Upper lobe of right lung (tissue), 1 donor: ENCODE data around the gene XPO1. TPM values are rescaled to one million over a fixed set of nuclear protein-coding genes. Genes with fewer than 3 reads are reported as not detected.
"Not testable (repeated sequence)": the region's sequence is repeated elsewhere in the genome, so short reads cannot be mapped to it uniquely, and the experiment has no call there.

Experiments used
- ATAC-seq: fragments of 200-7000 bp; cut with Tn5 transposase; one replicate; pipeline ENCODE4 v1.9.1; 2020; ENCODE audit warnings: mild to moderate bottlenecking, moderate library complexity
- DNase-seq: peaks from one replicate; pipeline ENCODE4 v3.0.0-alpha.2; 2020
- H3K27ac ChIP-seq: fragments of 200-600 bp; one replicate; pipeline ENCODE4 v1.8.0; 2022
- H3K27me3 ChIP-seq: fragments of 200-600 bp; one replicate; pipeline ENCODE4 v1.8.0; 2022; ENCODE audit warnings: mild to moderate bottlenecking
- H3K36me3 ChIP-seq: fragments of 200-600 bp; one replicate; pipeline ENCODE4 v1.8.0; 2022
- H3K4me1 ChIP-seq: fragments of 200-600 bp; one replicate; pipeline ENCODE4 v1.8.0; 2022
- H3K4me3 ChIP-seq: fragments of 200-600 bp; one replicate; pipeline ENCODE4 v1.8.0; 2022; ENCODE audit warnings: mild to moderate bottlenecking
- H3K9me3 ChIP-seq: fragments of 200-600 bp; one replicate; pipeline ENCODE4 v1.8.0; 2022
- CTCF ChIP-seq: fragments of 200-600 bp; IDR thresholded peaks from one replicate; pipeline ENCODE4 v1.8.0; 2022; ENCODE audit warnings: antibody characterized with exemption
- intact Hi-C: fragments of 100-400 bp; cut with DNase I; formaldehyde crosslinking; loops from one replicate; pipeline ENCODE4 v1.11.0; 2022
- total RNA-seq: library from RNA; stranded (reverse); fragmentation: NEBNext Ultra II Directional; extraction: Animal tissue kit (Norgen Biotek cat#: 25700); gene quantifications from one replicate; pipeline ENCODE4 v1.2.1, GENCODE V29; 2021
- donor health status: DM: no; HTN: yes; CAD: no; lungs with severe emphysema.

The XPO1 gene
- total RNA-seq, 1 donor from 2014 or later = 98.9 TPM

GRCh38 chr2:61471905-61472805 is 66.0 kb downstream of the XPO1 start:
- Histone ChIP-seq H3K27ac (peak overlapping the region; percentile 99), H3K4me3 (peak overlapping the region; percentile 90), H3K9me3 (no peaks in the 10 kb centered on the region), H3K4me1 (peaks cover 21% of the 10 kb centered on the region), H3K36me3 (peaks cover under 1% of the 10 kb centered on the region), H3K27me3 (no peaks in the 10 kb centered on the region)
- TF ChIP-seq CTCF = no peak
- ATAC-seq (no peak), DNase-seq (no peak)
- intact Hi-C loops = no loop called here

- intact Hi-C loops = no loop called here
- no peaks in the 10 kb centered on the region for H3K27me3 ChIP-seq
Observed at GRCh38 chr2:61470965-61471904, 66.9 kb downstream of the XPO1 start, which contains the start of gene USP34. Gene USP34 (minus strand): TSS chr2:61471087. CDS start chr2:61470692, 395 bp downstream.

GRCh38 chr2:61470122-61470951 is 67.8 kb downstream of the XPO1 start:
- intact Hi-C loops = no loop called here
- TF ChIP-seq CTCF = no peak
- ATAC-seq = peak; percentile 77
- no peaks in the 10 kb centered on the region for H3K27me3 ChIP-seq
- H3K4me1 ChIP-seq = peaks cover 33% of the 10 kb centered on the region
- H3K4me3 ChIP-seq = peak overlapping the region; percentile 90
- H3K9me3 ChIP-seq = no peaks in the 10 kb centered on the region
- DNase-seq = peak; percentile 96
- peak overlapping the region; percentile 99 for H3K27ac ChIP-seq
- no peaks in the 10 kb centered on the region for H3K36me3 ChIP-seq

More at GRCh38 chr2:61470965-61471904, 66.9 kb downstream of the XPO1 start, which contains the start of gene USP34:
- peak within 1 kb of the TSS; percentile 99 for H3K27ac ChIP-seq
- no peaks in the 10 kb centered on the region for H3K36me3 ChIP-seq
- no peaks in the 10 kb centered on the region for H3K9me3 ChIP-seq
- no peak for TF ChIP-seq CTCF
- H3K4me3 ChIP-seq = peak within 1 kb of the TSS; percentile 90
- ATAC-seq (peak; percentile 97), DNase-seq (peak; percentile 98)
- H3K4me1 ChIP-seq = peaks cover 27% of the 10 kb centered on the region

- Histone ChIP-seq H3K4me1 (peaks cover 41% of the 10 kb centered on the region), H3K27ac (peak overlapping the region; percentile 99), H3K36me3 (no peaks in the 10 kb centered on the region), H3K27me3 (no peaks in the 10 kb centered on the region), H3K9me3 (no peaks in the 10 kb centered on the region), H3K4me3 (peak overlapping the region; percentile 90)
- ATAC-seq = no peak
- intact Hi-C loops = no loop called here
- no peak for TF ChIP-seq CTCF
- DNase-seq = no peak
Observed at GRCh38 chr2:61469424-61470121, 68.6 kb downstream of the XPO1 start.

GRCh38 chr2:61468231-61468630 is 69.9 kb downstream of the XPO1 start:
- H3K4me3 ChIP-seq, ATAC-seq, H3K27ac ChIP-seq, H3K36me3 ChIP-seq, H3K27me3 ChIP-seq, DNase-seq, intact Hi-C loops, H3K9me3 ChIP-seq: not testable (repeated sequence)
- H3K4me1 ChIP-seq = peaks cover 42% of the 10 kb centered on the region
